TTC549 (cell line): ENCODE measurements around the gene CHAF1B.

Source experiments
- FAIRE-seq: peaks from 2 replicates; lab custom pipeline; 2012; peaks lifted over from hg19 to GRCh38; lab: Jason Lieb, UNC

CHAF1B gene

GRCh38 chr21:36428761-36429432 lies 43.7 kb downstream of the CHAF1B start:
- no peak for FAIRE-seq

DNA sequence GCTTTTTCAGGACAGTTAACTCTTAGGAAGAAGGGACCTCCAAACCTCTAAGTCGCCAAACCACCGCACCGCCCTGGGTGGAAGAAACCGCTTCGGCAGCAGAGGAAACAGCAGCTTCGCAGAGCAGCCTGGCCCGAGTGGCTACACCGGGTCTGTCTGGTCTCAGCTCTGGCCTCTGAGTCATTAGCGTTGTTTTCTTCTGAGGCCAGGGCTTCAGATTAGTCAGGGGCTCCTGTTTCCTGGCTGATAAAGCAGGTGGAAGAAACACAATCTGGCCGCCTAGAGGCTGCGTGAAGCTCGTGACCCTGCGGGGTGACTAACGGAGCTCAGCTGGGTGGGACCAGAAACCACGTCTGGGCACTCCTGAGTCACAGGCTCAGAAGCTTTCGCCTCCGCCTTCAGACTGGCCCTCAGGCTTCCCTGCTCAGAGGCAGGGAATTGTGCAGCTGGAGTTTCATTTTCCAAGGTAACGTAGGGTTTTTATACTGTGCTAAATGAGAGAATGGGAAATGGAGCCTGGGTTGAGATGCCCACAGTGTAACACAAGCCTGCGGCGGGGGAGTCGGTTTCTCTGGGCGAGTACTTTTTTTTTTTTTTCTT lies 44.9 kb downstream of the CHAF1B start:
- no peak for FAIRE-seq

- FAIRE-seq: no peak
Measured at GRCh38 chr21:36430841-36431240, 45.6 kb downstream of the CHAF1B start.

DNA sequence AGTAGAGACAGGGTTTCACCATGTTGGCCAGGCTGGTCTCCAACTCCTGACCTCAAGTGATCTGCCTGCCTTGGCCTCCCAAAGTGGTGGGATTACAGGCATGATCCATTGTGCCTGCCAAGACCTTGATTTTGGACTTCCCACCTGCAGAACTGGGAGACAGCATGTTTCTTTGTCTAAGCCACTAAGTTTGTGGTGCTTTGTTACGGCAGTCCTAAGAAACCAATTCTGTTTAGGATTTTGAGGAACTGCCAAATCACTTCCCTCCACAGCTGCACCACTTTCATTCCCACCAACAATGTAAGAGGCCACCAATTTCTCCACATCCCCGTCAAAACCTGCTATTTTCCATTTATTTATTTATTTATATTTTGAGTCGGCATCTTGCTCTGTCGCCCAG lies 46.1 kb downstream of the CHAF1B start:
- FAIRE-seq: no peak

DNA sequence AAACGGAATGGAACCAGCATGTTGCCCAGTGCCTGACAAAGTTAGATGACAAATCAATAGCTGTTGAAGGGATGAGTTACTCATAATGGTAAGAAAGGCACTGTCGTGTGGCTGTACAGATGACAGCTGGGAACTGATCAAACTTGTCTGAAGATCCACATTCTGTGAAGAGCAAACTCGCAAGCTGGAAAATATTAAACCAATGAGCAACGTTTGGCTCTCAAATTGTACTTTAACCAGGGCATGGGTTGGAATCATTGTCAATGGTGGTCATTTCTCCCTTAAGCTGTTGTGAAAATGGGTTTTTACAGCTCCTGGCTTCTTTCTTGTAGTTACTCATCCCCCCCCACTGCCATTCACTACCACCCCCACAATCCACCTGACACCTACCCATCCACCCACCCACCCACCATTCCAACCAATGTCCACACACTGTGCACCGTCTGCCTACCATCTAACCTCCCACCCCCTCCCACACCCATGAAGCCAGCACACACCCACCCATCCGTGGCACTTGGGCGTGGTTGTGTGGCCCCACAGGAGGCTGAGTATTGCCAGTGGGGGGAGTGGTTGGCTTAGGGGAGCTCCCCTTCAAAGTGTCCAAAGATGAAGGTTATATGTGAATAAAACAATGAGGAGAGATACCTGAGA lies 48.0 kb downstream of the CHAF1B start:
- no peak for FAIRE-seq

DNA sequence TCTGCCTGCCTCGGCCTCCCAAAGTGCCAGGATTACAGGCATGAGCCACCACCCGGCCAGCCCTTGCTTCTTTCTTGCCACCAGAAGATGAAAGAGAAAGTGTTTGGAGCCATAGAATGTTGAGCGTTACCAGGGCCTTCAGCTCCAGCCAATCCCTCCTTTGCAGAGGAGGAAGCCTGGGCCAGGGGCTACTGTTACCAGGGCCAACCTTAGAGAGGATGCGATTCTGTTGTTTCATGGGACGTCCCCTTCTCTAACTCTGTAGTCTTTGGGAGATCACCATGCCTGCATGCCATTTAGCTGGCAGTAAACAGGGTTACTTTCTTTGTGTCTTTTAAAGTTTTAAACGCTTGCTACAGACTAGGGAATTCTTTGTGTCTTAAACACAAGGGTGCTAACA lies 49.0 kb downstream of the CHAF1B start:
- FAIRE-seq: no peak

DNA sequence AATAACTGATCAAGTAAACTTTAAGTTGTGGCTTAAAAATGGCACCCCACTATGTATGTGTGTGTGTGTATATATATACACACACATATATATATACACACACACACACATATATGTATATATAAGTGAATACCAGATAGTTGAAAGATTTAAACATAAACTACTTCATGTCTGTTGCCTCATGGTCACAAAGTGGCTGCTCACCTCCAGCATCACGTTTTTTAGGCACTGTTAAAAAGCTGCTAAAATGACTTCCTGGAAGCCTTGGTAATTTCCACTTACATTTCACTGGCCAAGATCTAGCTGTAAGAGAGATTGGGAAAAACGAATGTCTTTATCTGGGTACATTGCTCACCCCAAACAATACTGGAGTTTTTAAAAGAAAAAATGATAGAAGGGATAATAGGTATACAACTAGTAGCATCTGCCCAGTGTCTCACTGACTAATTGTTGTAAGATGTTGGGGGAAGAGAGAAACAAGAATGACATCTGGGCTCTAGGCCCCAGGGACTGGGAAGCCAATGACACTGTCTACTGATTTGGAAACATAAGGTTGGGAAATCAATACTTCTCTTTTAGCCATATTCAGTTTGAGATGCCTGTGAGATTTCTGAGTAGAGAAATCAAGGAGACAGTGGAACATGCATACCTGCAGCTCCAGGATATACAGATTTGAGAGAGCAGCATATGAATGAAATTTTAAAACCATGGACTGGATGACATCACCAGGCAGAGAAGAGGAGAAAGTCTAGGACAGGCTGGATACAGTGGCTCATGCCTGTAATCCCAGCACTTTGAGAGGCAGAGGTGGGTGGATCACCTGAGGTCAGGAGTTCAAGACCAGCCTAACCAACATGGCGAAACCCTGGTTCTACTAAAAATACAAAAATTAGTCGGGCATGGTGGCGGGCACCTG lies 51.9 kb downstream of the CHAF1B start:
- no peak for FAIRE-seq

DNA sequence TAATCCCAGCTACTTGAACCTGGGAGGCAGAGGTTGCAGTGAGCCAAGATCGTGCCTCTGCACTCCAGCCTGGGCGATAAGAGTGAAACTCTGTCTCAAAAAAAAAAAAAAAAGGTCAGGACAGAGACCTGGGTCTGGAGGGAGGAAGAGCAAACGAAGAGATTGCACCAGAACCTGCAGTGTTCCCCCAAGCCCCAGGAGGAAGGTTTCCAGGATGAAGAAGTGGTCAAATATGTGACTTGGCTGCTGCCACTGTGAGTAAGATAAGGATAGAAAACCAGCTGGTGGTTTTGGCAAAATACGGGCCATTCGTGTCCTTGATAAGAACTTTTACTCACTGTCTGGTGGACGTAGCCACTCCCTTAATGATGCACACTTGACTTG lies 52.5 kb downstream of the CHAF1B start:
- FAIRE-seq: no peak

DNA sequence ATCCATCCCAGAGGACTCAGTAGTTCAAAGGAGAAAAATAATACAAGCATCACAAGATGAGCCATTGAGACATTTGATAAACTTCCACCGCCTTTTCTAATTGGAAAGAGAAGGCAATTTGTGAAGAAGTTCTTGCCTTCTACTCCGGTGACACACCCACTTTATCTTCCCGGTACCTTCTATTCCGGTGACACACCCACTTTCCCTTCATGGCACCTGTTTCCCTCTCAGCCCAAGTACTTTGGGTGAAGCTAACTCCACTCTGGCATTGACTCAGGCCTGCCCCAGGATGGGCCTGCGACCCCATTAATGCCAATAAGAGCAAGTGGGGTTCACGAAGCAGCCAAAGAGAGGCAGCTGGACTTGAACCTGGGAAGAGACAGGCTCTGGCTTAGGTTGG lies 56.5 kb downstream of the CHAF1B start:
- FAIRE-seq: no peak

GRCh38 chr21:36446301-36446700 lies 61.1 kb downstream of the CHAF1B start:
- no peak for FAIRE-seq

- FAIRE-seq: no peak
Measured at GRCh38 chr21:36450511-36450910, 65.3 kb downstream of the CHAF1B start.

DNA sequence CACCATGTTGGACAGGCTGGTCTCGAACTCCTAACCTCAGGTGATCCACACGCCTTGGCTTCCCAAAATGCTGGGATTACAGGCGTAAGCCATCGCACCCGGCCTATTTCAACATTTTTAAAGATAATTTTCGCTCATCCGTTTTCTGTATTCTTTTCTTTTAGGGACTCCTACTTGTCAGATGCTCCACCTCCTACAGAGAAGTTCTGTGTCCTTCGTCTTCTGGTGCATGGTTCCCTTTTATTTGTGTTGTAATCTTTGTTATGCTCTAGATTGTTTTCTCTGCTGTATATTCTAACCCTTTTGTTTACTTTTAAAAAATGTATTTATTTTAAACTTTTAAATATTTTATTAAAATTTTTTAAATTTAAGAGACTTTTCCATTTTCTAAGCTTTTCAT lies 66.3 kb downstream of the CHAF1B start:
- FAIRE-seq: no peak

DNA sequence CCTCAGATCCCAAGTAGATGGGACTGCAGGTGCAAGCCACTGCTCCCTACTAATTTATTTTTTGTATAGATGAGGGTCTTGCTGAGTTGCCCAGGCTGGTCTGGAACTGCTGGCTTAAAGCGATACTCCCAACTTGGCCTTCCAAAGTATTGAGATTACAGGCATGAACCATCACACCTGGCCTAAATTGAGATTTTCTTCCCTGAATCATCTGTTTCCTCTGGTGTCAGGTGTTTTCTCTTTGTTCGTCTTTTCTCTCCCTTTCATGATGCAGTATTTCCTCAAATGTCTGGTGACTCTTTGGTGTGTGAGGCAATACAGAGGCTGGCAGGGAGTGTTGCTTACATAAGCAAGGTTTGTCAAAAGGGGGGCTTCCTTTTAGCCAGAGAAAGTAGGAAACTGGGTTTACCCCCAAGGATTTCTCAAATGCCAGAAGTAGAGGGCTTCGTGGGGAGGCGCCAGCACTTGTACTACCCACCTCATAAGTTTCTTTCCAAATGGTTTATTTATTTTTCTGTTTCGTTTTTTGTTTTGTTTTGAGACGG lies 67.2 kb downstream of the CHAF1B start:
- no peak for FAIRE-seq

GRCh38 chr21:36454093-36454531 lies 68.9 kb downstream of the CHAF1B start:
- FAIRE-seq: no peak

DNA sequence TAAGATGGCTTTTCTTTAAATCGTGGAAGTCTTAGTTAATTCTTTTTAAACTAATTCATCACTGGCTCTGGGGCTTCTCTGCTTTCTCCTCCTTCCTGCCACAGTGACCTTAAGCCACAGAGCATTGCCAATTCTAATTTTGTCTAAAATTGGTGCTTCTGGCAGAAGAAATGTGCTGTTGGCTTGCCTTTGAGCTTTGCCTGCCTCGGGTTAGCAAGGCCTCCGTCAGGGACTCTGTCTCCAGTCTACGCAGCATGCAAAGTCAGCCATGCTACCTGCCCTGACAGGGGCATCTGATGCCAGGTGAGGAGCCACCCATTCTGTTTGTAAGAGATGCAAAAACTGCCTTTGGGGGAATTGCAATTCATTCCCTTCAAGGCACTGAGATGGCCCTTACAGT lies 69.5 kb downstream of the CHAF1B start:
- no peak for FAIRE-seq

DNA sequence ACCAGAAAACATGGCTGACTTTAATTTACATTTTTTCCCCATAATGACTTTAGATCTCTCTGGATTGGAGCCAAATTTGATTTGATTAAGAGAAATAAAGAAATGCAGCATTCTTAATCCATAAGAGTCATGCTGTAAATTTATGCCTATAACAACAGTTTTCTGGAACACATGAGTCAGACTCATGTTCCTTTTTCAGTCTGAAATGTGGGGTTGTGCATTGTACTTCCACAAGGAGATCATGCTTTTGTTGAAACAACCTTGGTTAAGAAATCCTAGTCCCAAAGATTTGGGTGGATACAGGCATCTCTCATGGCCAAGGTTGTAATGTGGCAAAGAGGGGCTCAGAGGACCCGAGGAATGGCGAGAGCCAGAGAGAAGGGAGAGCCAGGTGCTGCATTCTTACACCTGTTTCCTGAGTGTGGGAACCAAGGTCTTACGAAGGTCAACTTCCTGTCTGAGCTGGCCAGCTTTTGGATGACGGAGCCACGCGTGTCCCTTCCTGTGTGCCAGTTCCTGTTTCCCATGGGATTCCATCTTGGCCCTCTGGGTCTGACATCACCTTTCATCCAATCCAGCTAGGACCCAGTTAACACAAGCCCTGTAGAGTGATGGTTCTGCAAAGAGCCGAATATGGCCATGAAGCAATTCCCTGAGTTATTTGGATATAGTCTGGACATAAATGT lies 71.7 kb downstream of the CHAF1B start:
- no peak for FAIRE-seq

GRCh38 chr21:36459098-36459497 lies 73.9 kb downstream of the CHAF1B start:
- FAIRE-seq: no peak

- no peak for FAIRE-seq
Measured at GRCh38 chr21:36460866-36461265, 75.7 kb downstream of the CHAF1B start.

- no peak for FAIRE-seq
Measured at GRCh38 chr21:36461277-36461917, 76.2 kb downstream of the CHAF1B start.

DNA sequence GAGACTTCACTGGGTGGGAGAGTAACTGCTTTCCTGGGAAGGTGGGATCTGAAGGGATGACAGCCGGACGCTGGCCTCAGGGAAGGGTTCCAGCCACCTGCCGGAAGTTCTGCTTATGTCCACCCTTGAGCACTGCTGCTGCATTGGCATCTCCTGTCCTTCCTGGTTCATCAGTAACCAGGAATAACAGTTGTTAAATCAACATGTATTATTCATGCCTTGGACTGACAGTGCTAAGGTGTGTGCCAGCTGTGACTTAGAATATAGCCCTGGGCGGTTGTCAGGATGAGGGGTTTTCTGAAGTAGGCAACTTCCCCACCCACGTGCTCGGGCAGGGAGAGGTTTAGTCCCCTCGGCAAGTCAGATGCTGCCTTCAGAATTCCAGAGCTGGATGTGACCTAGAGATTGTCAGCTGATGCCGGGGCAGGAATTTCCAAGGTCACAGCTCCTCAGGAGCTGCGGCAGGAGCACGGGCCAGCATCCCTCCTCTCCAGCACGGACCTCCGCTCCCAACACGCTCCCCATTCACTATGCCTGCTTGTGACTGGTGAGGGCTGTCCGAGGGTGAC lies 76.8 kb downstream of the CHAF1B start:
- no peak for FAIRE-seq

DNA sequence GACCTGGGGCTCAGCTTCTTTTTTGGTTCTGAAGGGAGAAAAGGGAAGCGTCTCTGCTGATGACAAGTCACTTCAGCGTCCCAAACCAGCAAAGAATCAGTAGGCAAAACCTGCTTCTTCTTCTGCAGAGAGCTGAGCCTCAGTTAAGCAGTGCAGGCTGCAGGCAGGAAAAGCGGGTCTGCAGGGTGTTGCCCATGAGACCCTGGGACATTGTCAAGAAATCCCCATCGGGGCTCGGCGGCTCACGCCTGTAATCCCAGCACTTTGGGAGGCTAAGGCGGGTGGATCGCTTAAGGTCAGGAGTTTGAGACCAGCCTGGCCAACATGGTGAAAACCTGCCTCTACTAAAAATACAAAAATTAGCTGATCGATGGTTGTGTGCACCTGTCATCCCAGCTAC lies 78.0 kb downstream of the CHAF1B start:
- FAIRE-seq: no peak
